ENCODE results near the gene NEK1.
A peak's percentile ranks its signal among the peaks of the same experiment; 100 is the strongest.

Gene NEK1

DNA sequence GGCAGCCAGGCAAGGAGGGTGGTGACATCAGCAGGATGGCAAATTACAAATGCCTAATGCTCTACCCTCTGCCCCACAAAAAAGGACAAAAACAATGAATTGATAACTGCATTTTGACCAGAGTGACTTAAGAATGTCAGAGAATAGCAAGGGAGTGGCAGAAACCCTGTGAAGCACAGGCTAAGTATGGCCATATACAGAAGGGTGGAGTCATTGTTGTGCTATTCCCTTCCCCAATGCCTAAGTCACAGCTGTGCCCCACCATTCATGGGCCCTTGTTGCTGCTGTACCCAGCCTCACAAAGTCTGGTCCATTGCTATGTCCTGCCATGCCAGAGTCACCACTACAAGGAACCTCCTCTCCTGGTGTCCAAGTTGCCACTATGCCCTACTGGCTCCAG, 123.1 kb downstream of the NEK1 start:
- in situ Hi-C loops (cut with MboI; ENCODE audit: low sequenced_read_pairs, unreplicated experiment), result loop anchor here (5.0 to 10.0 kb wide), 2 partner anchors 465 to 567 kb away; no protein-coding TSS in a partner anchor
- DNase-seq (ENCODE audit: low spot score), result no peak
- TF ChIP-seq, protein P1, sequence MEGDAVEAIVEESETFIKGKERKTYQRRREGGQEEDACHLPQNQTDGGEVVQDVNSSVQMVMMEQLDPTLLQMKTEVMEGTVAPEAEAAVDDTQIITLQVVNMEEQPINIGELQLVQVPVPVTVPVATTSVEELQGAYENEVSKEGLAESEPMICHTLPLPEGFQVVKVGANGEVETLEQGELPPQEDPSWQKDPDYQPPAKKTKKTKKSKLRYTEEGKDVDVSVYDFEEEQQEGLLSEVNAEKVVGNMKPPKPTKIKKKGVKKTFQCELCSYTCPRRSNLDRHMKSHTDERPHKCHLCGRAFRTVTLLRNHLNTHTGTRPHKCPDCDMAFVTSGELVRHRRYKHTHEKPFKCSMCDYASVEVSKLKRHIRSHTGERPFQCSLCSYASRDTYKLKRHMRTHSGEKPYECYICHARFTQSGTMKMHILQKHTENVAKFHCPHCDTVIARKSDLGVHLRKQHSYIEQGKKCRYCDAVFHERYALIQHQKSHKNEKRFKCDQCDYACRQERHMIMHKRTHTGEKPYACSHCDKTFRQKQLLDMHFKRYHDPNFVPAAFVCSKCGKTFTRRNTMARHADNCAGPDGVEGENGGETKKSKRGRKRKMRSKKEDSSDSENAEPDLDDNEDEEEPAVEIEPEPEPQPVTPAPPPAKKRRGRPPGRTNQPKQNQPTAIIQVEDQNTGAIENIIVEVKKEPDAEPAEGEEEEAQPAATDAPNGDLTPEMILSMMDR (IDR thresholded peaks at IDR 0.05; ENCODE audit: borderline replicate concordance, control extremely low read depth, extremely low read depth, insufficient read depth, missing control alignments), result no peak

DNA sequence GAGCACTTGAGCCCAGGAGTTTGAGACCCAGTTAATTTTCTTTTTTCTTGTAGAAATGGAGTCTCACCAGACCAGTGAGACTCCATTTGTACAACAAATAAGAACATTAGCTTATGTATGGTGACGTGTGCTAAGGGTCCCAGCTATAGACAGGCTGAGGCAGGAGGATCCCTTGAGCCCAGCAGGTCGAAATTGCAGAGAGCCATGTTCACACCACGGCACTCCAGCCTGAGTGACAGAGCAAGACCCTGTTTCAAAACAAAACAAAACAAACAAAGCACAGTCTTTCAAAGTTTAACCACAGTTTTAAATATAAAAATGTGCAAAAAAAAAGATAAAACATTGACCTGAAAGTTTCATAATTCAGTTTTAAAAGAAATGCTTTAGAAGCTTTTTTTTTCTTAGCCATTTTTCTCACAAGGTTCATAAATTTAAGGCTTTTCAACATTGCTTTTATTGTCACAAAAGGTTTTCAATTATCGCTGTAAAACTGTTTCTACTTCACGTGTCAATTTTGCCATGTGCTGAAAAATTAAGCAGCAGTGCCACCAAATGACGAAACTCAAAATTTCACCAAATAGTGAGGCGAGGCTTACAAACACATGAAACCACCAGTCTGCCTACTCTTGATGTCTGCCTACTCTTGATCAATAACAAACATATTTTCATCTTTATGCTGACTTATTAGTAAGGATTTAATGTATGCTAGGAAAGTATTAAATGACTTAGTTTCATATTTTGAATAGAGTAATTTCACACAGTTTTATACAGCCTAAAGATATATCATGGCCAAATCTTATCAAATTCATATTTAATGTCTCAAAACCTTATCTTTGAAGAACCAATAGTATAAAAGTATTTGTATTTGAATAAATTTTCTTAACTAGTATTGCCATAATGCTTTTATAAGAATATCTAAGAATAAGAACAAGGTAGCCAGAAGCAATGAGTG, 126.3 kb downstream of the NEK1 start:
- in situ Hi-C loops (cut with MboI; ENCODE audit: low sequenced_read_pairs, unreplicated experiment), result loop anchor here (5.0 to 10.0 kb wide), 2 partner anchors 461 to 564 kb away; no protein-coding TSS in a partner anchor

DNA sequence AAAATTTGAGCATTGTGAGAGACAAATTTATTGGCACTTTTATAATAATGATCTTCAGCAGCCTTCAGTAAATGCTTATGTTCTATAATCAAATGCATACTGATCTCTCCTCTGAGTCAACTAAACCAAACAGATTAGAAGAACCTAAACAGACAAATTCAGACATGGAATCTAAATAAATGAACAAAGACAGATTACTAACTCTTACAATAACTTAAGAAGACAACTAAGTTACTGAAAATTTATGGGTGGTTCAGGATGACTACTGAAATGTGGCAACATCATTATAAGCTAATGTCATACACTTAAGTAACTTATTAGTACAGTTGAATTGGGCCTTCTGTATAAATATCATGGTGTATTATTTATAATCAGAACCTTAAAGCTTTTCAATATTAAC, 127.3 kb downstream of the NEK1 start:
- in situ Hi-C loops (cut with MboI; ENCODE audit: low sequenced_read_pairs, unreplicated experiment), result loop anchor here (5.0 to 10.0 kb wide), 2 partner anchors 460 to 563 kb away; no protein-coding TSS in a partner anchor
- TF ChIP-seq, protein P1 (IDR thresholded peaks at IDR 0.05; ENCODE audit: borderline replicate concordance, control extremely low read depth, extremely low read depth, insufficient read depth, missing control alignments), result no peak
- DNase-seq (ENCODE audit: low spot score), result no peak

More for the DNA sequence above, 126.3 kb downstream of the NEK1 start:
- DNase-seq (ENCODE audit: low spot score), result peak; percentile 52
- TF ChIP-seq, protein P1 (IDR thresholded peaks at IDR 0.05; ENCODE audit: borderline replicate concordance, control extremely low read depth, extremely low read depth, insufficient read depth, missing control alignments), result peak; percentile 52

DNA sequence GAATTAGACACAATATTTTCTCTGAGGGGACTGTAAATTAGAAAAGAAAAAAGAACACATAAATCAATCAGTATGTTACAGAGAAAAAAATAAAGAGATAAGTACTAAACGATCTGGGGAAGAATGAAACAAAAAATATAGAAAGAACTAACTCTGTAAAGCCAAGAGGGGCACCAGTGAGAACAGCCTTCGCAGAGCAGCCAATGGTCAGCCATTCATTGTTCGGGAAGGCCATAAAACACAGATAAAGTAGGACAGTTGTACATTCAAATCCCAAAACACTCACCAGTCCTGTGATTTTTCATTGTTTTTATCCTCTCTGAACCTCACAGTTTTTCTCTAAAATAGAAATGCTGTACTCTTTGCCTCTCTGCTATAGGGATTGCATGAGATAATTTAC, 127.9 kb downstream of the NEK1 start:
- no peak for DNase-seq (ENCODE audit: low spot score)
- TF ChIP-seq, protein P1 (IDR thresholded peaks at IDR 0.05; ENCODE audit: borderline replicate concordance, control extremely low read depth, extremely low read depth, insufficient read depth, missing control alignments), result no peak
- in situ Hi-C loops (cut with MboI; ENCODE audit: low sequenced_read_pairs, unreplicated experiment), result loop anchor here (10.0 kb wide), 1 partner anchor 460 kb away; no protein-coding TSS in a partner anchor

DNA sequence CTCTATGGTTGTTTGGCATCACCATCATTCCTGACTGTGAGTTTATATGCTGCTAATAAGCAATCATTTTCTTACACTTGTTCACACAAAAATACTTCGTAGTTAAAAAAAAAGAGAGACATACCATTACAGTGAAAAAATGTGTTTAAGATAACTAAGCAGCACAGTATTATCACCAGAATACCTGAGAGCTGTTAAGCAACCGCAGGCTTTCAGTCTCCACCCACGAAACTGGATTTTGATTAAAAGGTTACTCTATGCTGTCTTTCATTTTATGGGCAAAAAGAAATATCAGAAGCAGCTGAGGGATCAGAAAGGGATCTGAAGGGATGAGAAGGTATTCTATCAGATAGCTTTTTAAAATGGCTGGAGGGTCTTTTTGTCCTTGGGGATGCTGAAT, 148.3 kb downstream of the NEK1 start:
- DNase-seq (ENCODE audit: low spot score), result no peak
- in situ Hi-C loops (cut with MboI; ENCODE audit: low sequenced_read_pairs, unreplicated experiment), result no loop called here
- TF ChIP-seq, protein P1 (IDR thresholded peaks at IDR 0.05; ENCODE audit: borderline replicate concordance, control extremely low read depth, extremely low read depth, insufficient read depth, missing control alignments), result no peak

DNA sequence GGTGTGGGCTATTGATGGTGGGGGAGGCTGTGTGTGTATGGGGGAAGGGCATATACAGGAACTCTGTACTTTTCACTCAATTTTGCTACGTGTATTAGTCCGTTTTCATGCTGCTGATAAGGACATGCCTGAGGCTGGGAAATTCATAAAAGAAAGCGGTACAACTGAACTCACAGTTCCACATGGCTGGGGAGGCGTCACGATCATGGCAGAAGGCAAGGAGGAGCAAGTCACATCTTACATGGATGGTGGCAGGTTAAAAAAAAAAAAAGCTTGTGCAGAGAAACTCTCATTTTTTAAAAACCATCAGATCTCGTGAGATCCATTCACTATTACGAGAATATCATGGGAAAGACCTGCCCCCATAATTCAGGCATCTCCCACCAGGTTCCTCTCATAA, 152.3 kb downstream of the NEK1 start:
- in situ Hi-C loops (cut with MboI; ENCODE audit: low sequenced_read_pairs, unreplicated experiment), result no loop called here
- no peak for DNase-seq (ENCODE audit: low spot score)
- TF ChIP-seq, protein P1 (IDR thresholded peaks at IDR 0.05; ENCODE audit: borderline replicate concordance, control extremely low read depth, extremely low read depth, insufficient read depth, missing control alignments), result no peak

Measured in GM13976 (cell line).